B cell (primary cell): ENCODE measurements around the gene UACA. TPM values are rescaled to one million over a fixed set of nuclear protein-coding genes. Genes with fewer than 3 reads are reported as not detected.

Source experiments
- ATAC-seq: fragments of 200-7000 bp; cut with Tn5 transposase; one replicate; pipeline ENCODE4 v1.10.0; 2021; ENCODE audit warnings: low read depth, mild to moderate bottlenecking, moderate number of reproducible peaks, moderate library complexity
- CTCF ChIA-PET: fragments of 350-600 bp; sonication (Branson Sonifier 250); formaldehyde crosslinking; loops from one replicate; lab custom pipeline; 2021; ENCODE audit warnings: antibody characterized with exemption, inconsistent platforms; lab: Charles Lee
- POLR2A ChIA-PET: fragments of 350-600 bp; sonication (Branson Sonifier 250); formaldehyde crosslinking; loops from one replicate; lab custom pipeline; 2021; ENCODE audit warnings: antibody characterized with exemption; lab: Charles Lee
- DNase-seq: peaks from one replicate; pipeline ENCODE4 v3.0.0; 2013
- H2AFZ ChIP-seq: 2 replicates; pipeline ENCODE4 v1.6.1; 2012; ENCODE audit warnings: mild to moderate bottlenecking, low read depth, low read length; ENCODE audit not compliant: insufficient read depth, poor library complexity, severe bottlenecking
- H3K27ac ChIP-seq, 2 donors: 1 replicate in 1 of 2; 2 replicates in 1 of 2; pipeline ENCODE4 v1.5.1; 2012 to 2013; ENCODE audit warnings: low read length in 2 of 2, mild to moderate bottlenecking in 2 of 2, moderate library complexity in 1 of 2
- H3K27me3 ChIP-seq, 4 experiments: fragments of 200-600 bp in 1 of 4; sonication (generic) in 1 of 4; replicated peaks in 1 of 4; 1 replicate in 2 of 4; 2 replicates in 2 of 4; pipeline versions ENCODE4 v1.6.1 to v1.7.0; 2013 to 2016; ENCODE audit warnings: low read length in 3 of 4, mild to moderate bottlenecking in 2 of 4, mixed read lengths in 1 of 4, moderate library complexity in 1 of 4; ENCODE audit not compliant: insufficient read depth in 4 of 4, control insufficient read depth in 3 of 4; ENCODE audit errors: control extremely low read depth in 1 of 4
- H3K36me3 ChIP-seq, 2 experiments: replicated peaks in 1 of 2; 1 replicate in 1 of 2; 2 replicates in 1 of 2; pipeline versions ENCODE4 v1.6.1 to v1.7.1; 2013; ENCODE audit warnings: low read length in 1 of 2; ENCODE audit not compliant: insufficient read depth in 2 of 2, control insufficient read depth in 1 of 2; ENCODE audit errors: control extremely low read depth in 1 of 2, extremely low read depth in 1 of 2
- H3K4me1 ChIP-seq, 2 donors: fragments of 200-600 bp in 1 of 2; sonication (generic) in 1 of 2; 1 replicate in 1 of 2; 2 replicates in 1 of 2; pipeline versions ENCODE4 v1.5.1 to v1.6.1; 2013 to 2017; ENCODE audit warnings: low read length in 2 of 2; ENCODE audit not compliant: control insufficient read depth in 2 of 2, insufficient read depth in 2 of 2
- H3K4me2 ChIP-seq: replicated peaks from 2 replicates; pipeline ENCODE3; 2012; ENCODE audit warnings: mild to moderate bottlenecking, low read depth, low read length; ENCODE audit not compliant: poor library complexity, severe bottlenecking
- H3K4me3 ChIP-seq, 5 experiments: fragments of 200-600 bp in 1 of 5; sonication (generic) in 1 of 5; 1 replicate in 3 of 5; 2 replicates in 2 of 5; pipeline versions ENCODE4 v1.5.1 to v1.7.0; 2011 to 2016; ENCODE audit warnings: low read length in 4 of 5, mild to moderate bottlenecking in 4 of 5, low read depth in 2 of 5, control low read depth in 1 of 5, moderate library complexity in 1 of 5; ENCODE audit not compliant: insufficient read depth in 1 of 5; ENCODE audit errors: control extremely low read depth in 1 of 5, extremely low read depth in 1 of 5
- H3K79me2 ChIP-seq: fragments of 200-600 bp; sonication (generic); one replicate; pipeline ENCODE4 v1.6.0; 2016; ENCODE audit warnings: low read length; ENCODE audit not compliant: control insufficient read depth, insufficient read depth
- H3K9ac ChIP-seq: fragments of 200-600 bp; sonication (generic); 2 replicates; pipeline ENCODE4 v1.6.1; 2017; ENCODE audit warnings: mild to moderate bottlenecking, low read length, moderate library complexity
- H3K9me3 ChIP-seq, 3 donors: one replicate each; pipeline versions ENCODE4 v1.6.1 to v1.7.1; 2013; ENCODE audit warnings: low read length in 2 of 3; ENCODE audit not compliant: control insufficient read depth in 2 of 3, insufficient read depth in 1 of 3; ENCODE audit errors: control extremely low read depth in 1 of 3
- H4K20me1 ChIP-seq: 2 replicates; pipeline ENCODE4 v1.6.0; 2012; ENCODE audit warnings: mild to moderate bottlenecking, low read length; ENCODE audit not compliant: insufficient read depth, control insufficient read depth, poor library complexity, severe bottlenecking
- H3K27ac Mint-ChIP-seq: one replicate; pipeline ENCODE4 v1.8.0; 2021; ENCODE audit warnings: mixed read lengths
- H3K27me3 Mint-ChIP-seq: one replicate; pipeline ENCODE4 v1.8.0; 2021; ENCODE audit warnings: mixed read lengths
- H3K4me1 Mint-ChIP-seq: one replicate; pipeline ENCODE4 v1.8.0; 2021; ENCODE audit warnings: mixed read lengths
- H3K4me3 Mint-ChIP-seq: one replicate; pipeline ENCODE4 v1.8.0; 2021; ENCODE audit warnings: mixed read lengths
- H3K9me3 Mint-ChIP-seq: one replicate; pipeline ENCODE4 v1.8.0; 2022; ENCODE audit warnings: mixed read lengths; ENCODE audit not compliant: insufficient read depth
- EZH2 ChIP-seq: IDR thresholded peaks from 2 replicates; pipeline ENCODE4 v1.6.1; 2012; ENCODE audit warnings: borderline replicate concordance, low read depth, mild to moderate bottlenecking, moderate library complexity, low read length; ENCODE audit not compliant: insufficient read depth, poor library complexity, severe bottlenecking
- WGBS: methylation state at CpG from one replicate; pipeline ENCODE4 v1.1.5; 2013; ENCODE audit warnings: missing lambda C conversion rate; ENCODE audit not compliant: insufficient coverage; 5-methylcytosine and 5-hydroxymethylcytosine counted together
- intact Hi-C: fragments of 100-400 bp; cut with micrococcal nuclease; formaldehyde crosslinking; loops from one replicate; pipeline ENCODE4 v1.10.0; 2022
- polyA plus RNA-seq: library from polyadenylated mRNA; depleted of rRNA; stranded (reverse); fragments of >200 nt; gene quantifications from 2 replicates; pipeline ENCODE4 v1.2.3, GENCODE V29; 2012
- total RNA-seq, 2 donors: library from RNA; stranded (reverse); fragments of 120-200 nt in 1 of 2; gene quantifications; 1 replicate in 1 of 2; 2 replicates in 1 of 2; pipeline versions ENCODE4 v1.2.3 to v1.2.4, GENCODE V29; 2013 to 2022
- TF ChIP-seq, protein P1 (sequence below): fragments of 200-600 bp; IDR thresholded peaks from one replicate; pipeline ENCODE4 v1.8.0; 2022; ENCODE audit warnings: antibody characterized with exemption, mild to moderate bottlenecking

The UACA gene
- total and polyA plus RNA-seq, 2 donors (not counting 1 experiment from before 2014, with no cell fraction given), result 2.7 to 3.3 TPM

DNA sequence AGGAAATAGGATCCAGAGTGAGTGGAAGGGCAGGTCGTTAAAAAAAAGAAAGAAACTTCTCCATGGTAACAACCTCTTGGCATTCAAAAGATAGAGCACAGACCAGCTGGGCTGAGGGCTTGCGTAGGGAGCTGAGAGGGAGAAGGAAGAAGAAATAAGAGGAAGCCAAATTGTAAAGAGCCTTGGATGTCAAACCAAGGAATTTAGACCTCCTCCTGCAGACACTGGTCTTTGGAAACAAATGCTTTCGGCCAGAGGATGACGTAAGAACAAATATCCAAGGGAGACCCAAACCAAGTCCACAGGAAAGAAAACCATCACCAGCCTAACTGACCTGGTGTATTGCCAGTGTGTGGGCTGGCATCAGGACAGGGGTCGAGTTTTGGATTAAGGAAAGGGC, 155.2 kb downstream of the UACA start:
- H3K4me2 ChIP-seq, result no peak overlapping the region
- H3K79me2 ChIP-seq, result no peaks in the 10 kb centered on the region
- no peaks in the 10 kb centered on the region for H3K9me3 Mint-ChIP-seq
- no peaks in the 10 kb centered on the region for H4K20me1 ChIP-seq
- intact Hi-C loops, result no loop called here
- peaks cover 0 to 4% (median 0%) of the 10 kb centered on the region in 3 donors for H3K9me3 ChIP-seq
- ATAC-seq (no peak), DNase-seq (no peak)
- no peak overlapping the region for H2AFZ ChIP-seq
- no peaks in the 10 kb centered on the region for H3K4me1 ChIP-seq
- TF ChIP-seq, protein P1, sequence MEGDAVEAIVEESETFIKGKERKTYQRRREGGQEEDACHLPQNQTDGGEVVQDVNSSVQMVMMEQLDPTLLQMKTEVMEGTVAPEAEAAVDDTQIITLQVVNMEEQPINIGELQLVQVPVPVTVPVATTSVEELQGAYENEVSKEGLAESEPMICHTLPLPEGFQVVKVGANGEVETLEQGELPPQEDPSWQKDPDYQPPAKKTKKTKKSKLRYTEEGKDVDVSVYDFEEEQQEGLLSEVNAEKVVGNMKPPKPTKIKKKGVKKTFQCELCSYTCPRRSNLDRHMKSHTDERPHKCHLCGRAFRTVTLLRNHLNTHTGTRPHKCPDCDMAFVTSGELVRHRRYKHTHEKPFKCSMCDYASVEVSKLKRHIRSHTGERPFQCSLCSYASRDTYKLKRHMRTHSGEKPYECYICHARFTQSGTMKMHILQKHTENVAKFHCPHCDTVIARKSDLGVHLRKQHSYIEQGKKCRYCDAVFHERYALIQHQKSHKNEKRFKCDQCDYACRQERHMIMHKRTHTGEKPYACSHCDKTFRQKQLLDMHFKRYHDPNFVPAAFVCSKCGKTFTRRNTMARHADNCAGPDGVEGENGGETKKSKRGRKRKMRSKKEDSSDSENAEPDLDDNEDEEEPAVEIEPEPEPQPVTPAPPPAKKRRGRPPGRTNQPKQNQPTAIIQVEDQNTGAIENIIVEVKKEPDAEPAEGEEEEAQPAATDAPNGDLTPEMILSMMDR, result no peak
- no peak for TF ChIP-seq EZH2
- POLR2A ChIA-PET, result no interaction called here
- H3K4me1 Mint-ChIP-seq, result no peaks in the 10 kb centered on the region
- no peak overlapping the region for H3K4me3 Mint-ChIP-seq
- no peak overlapping the region for H3K4me3 ChIP-seq
- H3K9ac ChIP-seq, result no peak overlapping the region
- no peak overlapping the region for H3K27ac Mint-ChIP-seq
- WGBS, result 92% methylated on average over 3 of the region's 5 CpGs
- peaks cover 0 to 6% (median 0%) of the 10 kb centered on the region in 4 experiments for H3K27me3 ChIP-seq
- peaks cover 23% of the 10 kb centered on the region for H3K27me3 Mint-ChIP-seq
- no peaks in the 10 kb centered on the region for H3K36me3 ChIP-seq
- CTCF ChIA-PET, result no interaction called here
- H3K27ac ChIP-seq, result no peak overlapping the region

DNA sequence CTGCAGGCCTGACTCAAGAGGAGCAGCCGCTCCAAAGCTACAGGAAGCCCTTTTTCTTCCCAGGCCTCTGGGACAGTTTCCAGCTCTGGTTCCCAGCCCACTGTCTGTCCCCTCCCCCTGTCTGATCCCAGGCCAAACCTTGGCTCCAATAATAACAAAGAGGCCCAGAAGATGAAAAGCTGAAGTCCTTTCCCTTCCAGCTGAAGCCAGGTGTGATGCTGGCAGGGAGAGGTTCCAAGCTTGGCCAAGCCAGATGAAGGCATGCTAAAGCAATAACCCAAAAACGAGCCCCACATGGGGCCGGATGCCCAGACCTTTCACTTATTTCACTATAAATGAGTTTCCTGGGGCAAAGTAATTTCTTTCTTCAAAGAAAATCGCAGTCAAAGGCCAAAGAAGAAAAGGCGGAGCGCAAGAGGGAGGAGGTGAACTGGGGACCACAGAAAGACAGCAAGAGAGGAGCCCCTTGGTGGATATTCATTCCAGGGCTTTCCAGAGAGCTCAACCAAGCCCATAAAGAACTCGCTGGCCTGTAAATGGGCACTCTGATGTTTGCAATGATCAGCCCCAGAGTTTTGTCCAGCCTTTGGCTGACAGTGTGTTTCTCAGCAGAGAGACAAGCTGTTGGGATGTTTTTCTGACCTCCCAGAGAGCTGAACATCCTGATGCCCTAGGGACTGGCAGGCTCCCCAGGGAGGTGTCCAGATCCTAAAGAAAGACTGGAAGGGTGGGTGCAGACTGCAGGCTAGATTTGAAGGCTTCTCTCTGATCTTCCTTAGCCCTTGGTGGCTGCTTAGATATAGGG, 157.6 kb downstream of the UACA start:
- DNase-seq (no peak), ATAC-seq (no peak)
- Histone ChIP-seq H3K4me2 (no peak overlapping the region), H3K4me1 (no peaks in the 10 kb centered on the region), H3K9ac (no peak overlapping the region), H3K9me3 (no peaks in the 10 kb centered on the region), H3K79me2 (no peaks in the 10 kb centered on the region), H3K36me3 (no peaks in the 10 kb centered on the region), H3K27me3 (peaks cover 0 to 4% (median 0%) of the 10 kb centered on the region in 4 experiments), H2AFZ (no peak overlapping the region), H3K27ac (no peak overlapping the region), H4K20me1 (no peaks in the 10 kb centered on the region), H3K4me3 (no peak overlapping the region)
- ChIA-PET CTCF (interaction anchor here (1.3 kb wide), 1 partner anchor 72 kb away, joined by 3 read pairs; no protein-coding TSS in a partner anchor), POLR2A (no interaction called here)
- Mint-ChIP-seq H3K4me3 (no peak overlapping the region), H3K27me3 (peaks cover 20% of the 10 kb centered on the region), H3K9me3 (no peaks in the 10 kb centered on the region), H3K27ac (no peak overlapping the region), H3K4me1 (no peaks in the 10 kb centered on the region)
- intact Hi-C loops, result no loop called here
- 91% methylated on average over 5 of the region's 7 CpGs for WGBS
- TF ChIP-seq, protein P1, result no peak
- TF ChIP-seq EZH2, result no peak
